Activated CD4-positive, alpha-beta T cell treated with anti-CD3 and anti-CD28 coated beads, Interleukin-2, amount 10 ng/mL, durations not matched to agents 7 days and 5 days (primary cell): ENCODE results near the gene C10orf71. TPM values are rescaled to one million over a fixed set of nuclear protein-coding genes. Genes with fewer than 3 reads are reported as not detected.

Experiments used
- CTCF ChIA-PET: fragments of 350-600 bp; sonication (Branson Sonifier 250); formaldehyde crosslinking; loops from one replicate; lab custom pipeline; 2021; ENCODE audit warnings: antibody characterized with exemption; lab: Charles Lee
- POLR2A ChIA-PET: fragments of 350-600 bp; sonication (Branson Sonifier 250); formaldehyde crosslinking; loops from one replicate; lab custom pipeline; 2021; ENCODE audit warnings: antibody characterized with exemption; lab: Charles Lee
- DNase-seq: peaks from one replicate; pipeline ENCODE4 v3.0.0-alpha.2; 2020
- H3K27ac Mint-ChIP-seq: one replicate; pipeline ENCODE4 v1.8.0; 2021; ENCODE audit warnings: mild to moderate bottlenecking, moderate library complexity, mixed read lengths
- H3K27me3 Mint-ChIP-seq: one replicate; pipeline ENCODE4 v1.8.0; 2021; ENCODE audit warnings: mixed read lengths
- H3K36me3 Mint-ChIP-seq: one replicate; pipeline ENCODE4 v1.8.0; 2021; ENCODE audit warnings: low read depth, mixed read lengths
- H3K4me1 Mint-ChIP-seq: one replicate; pipeline ENCODE4 v1.8.0; 2021; ENCODE audit warnings: mixed read lengths
- H3K4me3 Mint-ChIP-seq: one replicate; pipeline ENCODE4 v1.8.0; 2021; ENCODE audit warnings: mild to moderate bottlenecking, moderate library complexity, mixed read lengths
- H3K9me3 Mint-ChIP-seq: one replicate; pipeline ENCODE4 v1.8.0; 2021; ENCODE audit warnings: mixed read lengths
- total RNA-seq, 2 experiments: library from RNA; stranded (reverse); gene quantifications; one replicate each; pipeline ENCODE4 v1.2.3, GENCODE V29; 2021

Gene C10orf71
- total RNA-seq, 2 experiments from 2014 or later = not detected

- no peaks in the 10 kb centered on the region for H3K9me3 Mint-ChIP-seq
- peaks cover 3% of the 10 kb centered on the region for H3K4me1 Mint-ChIP-seq
- no peaks in the 10 kb centered on the region for H3K36me3 Mint-ChIP-seq
- peaks cover 3% of the 10 kb centered on the region for H3K27me3 Mint-ChIP-seq
- no peak for DNase-seq
- H3K27ac Mint-ChIP-seq = no peak overlapping the region
- no peak overlapping the region for H3K4me3 Mint-ChIP-seq
- CTCF ChIA-PET = no interaction called here
- POLR2A ChIA-PET = no interaction called here
Measured at GRCh38 chr10:49318755-49319154, 19.8 kb downstream of the C10orf71 start.

DNA sequence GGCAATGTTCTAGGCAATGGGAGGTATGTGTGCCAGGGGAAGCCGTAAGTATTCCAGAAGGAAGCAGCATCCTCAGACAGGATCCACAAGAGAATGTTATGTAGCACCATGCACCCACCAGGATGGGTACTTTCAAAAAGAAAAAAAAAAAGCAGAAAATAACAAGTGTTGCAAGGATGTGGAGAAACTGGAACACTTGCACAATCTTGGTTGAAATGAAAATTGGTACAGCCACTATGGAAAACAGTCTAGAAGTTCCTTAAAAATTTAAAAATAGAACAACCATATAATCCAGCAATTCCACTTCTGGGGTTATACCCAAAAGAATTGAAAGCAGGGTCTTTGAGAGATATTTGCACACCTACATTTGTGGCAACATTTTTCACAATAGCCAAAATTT, 20.2 kb downstream of the C10orf71 start:
- Mint-ChIP-seq H3K4me3 (no peak overlapping the region), H3K36me3 (no peaks in the 10 kb centered on the region), H3K27me3 (peaks cover 3% of the 10 kb centered on the region), H3K27ac (no peak overlapping the region), H3K9me3 (no peaks in the 10 kb centered on the region), H3K4me1 (peaks cover 3% of the 10 kb centered on the region)
- DNase-seq = no peak
- CTCF ChIA-PET = no interaction called here
- POLR2A ChIA-PET = no interaction called here

DNA sequence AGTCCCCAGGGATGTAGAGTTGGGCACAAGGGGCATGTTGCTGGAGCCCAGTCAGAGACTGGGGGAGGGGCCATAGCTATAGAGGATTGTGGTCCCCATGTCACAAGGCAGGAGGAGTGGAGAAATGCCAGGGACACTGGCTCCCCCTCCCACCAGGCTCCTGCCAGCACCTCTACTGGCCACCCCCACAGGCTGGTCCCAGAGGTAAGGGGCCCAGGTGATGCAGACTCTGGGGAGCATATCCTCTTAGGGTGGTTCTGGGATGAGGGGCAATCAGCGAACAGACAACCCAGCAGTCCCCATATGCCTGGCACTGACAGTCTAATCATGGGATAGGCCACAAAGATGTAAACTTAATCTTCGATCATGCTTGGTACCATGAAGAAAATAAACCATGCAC, 21.2 kb downstream of the C10orf71 start:
- Mint-ChIP-seq H3K9me3 (no peaks in the 10 kb centered on the region), H3K4me3 (no peak overlapping the region), H3K4me1 (peaks cover 3% of the 10 kb centered on the region), H3K27ac (no peak overlapping the region), H3K36me3 (no peaks in the 10 kb centered on the region), H3K27me3 (peaks cover 3% of the 10 kb centered on the region)
- ChIA-PET CTCF (no interaction called here), POLR2A (no interaction called here)
- no peak for DNase-seq

DNA sequence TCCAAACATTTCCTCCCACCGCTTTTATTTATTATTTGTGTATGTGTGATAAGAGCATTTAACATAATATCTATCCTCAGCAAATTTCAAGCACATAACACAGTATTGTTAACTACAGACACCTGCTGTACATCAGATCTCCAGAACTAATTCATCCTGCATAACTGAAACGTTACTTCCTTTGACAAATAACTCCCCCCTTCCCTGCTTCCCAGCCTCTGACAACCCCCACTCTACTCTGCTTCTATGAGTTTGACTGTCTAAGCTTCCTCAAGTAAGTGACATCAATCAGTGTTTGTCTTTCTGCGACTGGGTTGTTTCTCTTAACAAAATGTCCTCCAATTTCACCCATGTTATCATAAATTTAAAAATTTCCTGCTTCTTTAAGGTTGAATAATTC, 22.1 kb downstream of the C10orf71 start:
- Mint-ChIP-seq H3K27ac (no peak overlapping the region), H3K4me3 (no peak overlapping the region), H3K27me3 (peaks cover 3% of the 10 kb centered on the region), H3K36me3 (no peaks in the 10 kb centered on the region), H3K4me1 (peaks cover 3% of the 10 kb centered on the region), H3K9me3 (no peaks in the 10 kb centered on the region)
- CTCF ChIA-PET = no interaction called here
- no peak for DNase-seq
- POLR2A ChIA-PET = no interaction called here

DNA sequence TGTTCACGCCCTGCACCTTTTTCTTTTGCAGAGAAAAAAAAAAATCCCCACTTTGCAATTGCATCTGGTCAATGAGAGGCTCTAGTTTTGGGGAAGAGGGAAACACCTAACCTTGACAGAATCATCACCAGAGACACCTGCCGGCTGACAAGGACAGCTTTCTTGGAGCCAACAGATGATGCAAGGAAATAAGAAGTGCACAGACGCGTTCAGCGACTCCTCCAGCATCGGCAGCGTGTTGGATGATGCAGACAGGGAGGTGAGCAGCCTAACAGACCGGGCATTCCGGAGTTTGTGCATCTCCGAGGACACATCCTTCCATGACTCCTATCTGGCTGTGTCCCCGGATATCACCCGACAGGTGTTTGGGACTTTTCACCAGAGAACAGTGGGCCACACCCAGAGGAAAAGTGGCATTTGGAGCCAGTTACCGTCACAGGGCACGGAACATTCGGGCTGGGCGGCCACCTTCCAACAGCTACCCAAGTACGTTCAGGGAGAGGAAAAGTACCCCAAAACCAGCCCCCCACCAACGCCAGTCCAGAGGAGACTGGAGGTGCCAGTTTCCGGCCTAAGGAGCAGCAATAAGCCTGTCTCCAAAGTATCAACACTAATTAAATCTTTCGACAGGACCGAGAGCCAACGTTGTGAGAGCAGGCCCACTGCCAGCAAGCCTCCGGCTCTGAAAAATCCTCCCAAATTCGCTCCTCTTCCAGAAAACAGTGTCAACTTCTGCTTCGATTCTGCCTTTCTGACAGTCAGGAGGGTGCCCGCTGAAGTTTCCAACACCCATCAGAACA, 23.6 kb downstream of the C10orf71 start:
- no peaks in the 10 kb centered on the region for H3K36me3 Mint-ChIP-seq
- no peak for DNase-seq
- H3K27me3 Mint-ChIP-seq = peaks cover 3% of the 10 kb centered on the region
- POLR2A ChIA-PET = no interaction called here
- H3K27ac Mint-ChIP-seq = no peak overlapping the region
- H3K4me1 Mint-ChIP-seq = peaks cover 3% of the 10 kb centered on the region
- no peaks in the 10 kb centered on the region for H3K9me3 Mint-ChIP-seq
- no peak overlapping the region for H3K4me3 Mint-ChIP-seq
- CTCF ChIA-PET = no interaction called here

DNA sequence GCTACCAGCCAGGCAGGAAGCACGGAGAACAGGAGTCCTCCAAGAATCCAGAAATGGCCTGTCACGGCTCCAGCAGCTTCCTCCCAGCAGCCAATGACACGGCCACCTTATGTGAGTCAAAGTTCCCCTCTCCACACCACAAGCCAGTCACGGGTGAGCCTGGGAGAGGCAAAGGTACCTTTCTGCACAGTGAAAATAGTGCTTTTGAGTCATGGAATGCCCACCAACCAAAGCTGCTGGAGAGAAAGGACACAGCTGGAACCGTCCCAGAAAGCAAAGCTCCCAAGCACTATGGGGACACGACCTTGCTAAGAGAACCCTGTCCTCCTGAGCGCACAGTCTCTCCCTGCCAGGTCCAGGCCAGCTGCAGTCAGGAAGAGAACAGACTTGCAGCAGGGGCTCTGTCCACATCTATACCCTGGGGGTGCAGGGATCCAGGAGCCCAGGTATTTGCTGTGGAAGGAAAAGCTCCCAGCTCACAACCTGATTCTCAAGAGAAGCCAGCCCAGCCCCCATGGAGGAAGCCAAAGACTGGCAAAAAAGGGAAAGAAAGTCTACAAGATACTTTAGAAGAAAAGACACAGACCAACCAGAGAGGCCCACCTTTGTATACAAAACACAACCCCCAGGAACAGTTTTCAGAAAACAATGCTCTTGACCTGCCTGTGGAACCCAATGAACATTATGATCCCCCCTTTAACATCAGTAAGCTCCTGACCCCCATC, 24.4 kb downstream of the C10orf71 start:
- ChIA-PET POLR2A (no interaction called here), CTCF (no interaction called here)
- peaks cover 3% of the 10 kb centered on the region for H3K4me1 Mint-ChIP-seq
- H3K27me3 Mint-ChIP-seq = peaks cover 3% of the 10 kb centered on the region
- H3K4me3 Mint-ChIP-seq = no peak overlapping the region
- no peaks in the 10 kb centered on the region for H3K9me3 Mint-ChIP-seq
- H3K27ac Mint-ChIP-seq = no peak overlapping the region
- H3K36me3 Mint-ChIP-seq = no peaks in the 10 kb centered on the region
- DNase-seq = no peak

DNA sequence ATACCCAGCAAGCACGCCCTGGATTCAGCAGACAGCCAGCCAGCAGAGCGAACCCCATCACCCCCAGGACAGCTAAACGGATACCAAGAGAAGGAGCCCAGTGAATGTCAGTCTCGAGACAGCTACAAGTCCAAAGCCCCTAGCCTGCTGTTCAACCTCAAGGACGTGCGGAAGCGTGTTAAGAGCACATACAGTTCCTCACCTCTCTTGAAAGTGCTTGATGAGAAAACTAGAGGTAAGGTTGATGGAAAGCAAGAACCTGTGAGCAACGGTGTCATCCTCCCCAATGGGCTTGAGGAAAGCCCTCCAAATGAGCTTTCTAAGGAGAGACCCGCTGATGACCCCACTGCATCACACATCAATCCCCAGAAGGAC, 24.9 kb downstream of the C10orf71 start:
- no peak overlapping the region for H3K27ac Mint-ChIP-seq
- POLR2A ChIA-PET = interaction anchor here (0.6 kb wide), 1 partner anchor 391 kb away, joined by 3 read pairs; no protein-coding TSS in a partner anchor
- H3K9me3 Mint-ChIP-seq = no peaks in the 10 kb centered on the region
- peaks cover 3% of the 10 kb centered on the region for H3K4me1 Mint-ChIP-seq
- DNase-seq = no peak
- no peak overlapping the region for H3K4me3 Mint-ChIP-seq
- no peaks in the 10 kb centered on the region for H3K36me3 Mint-ChIP-seq
- CTCF ChIA-PET = no interaction called here
- peaks cover 3% of the 10 kb centered on the region for H3K27me3 Mint-ChIP-seq

GRCh38 chr10:49324711-49325110, 25.7 kb downstream of the C10orf71 start:
- Mint-ChIP-seq H3K4me3 (no peak overlapping the region), H3K9me3 (no peaks in the 10 kb centered on the region), H3K4me1 (peaks cover 1% of the 10 kb centered on the region), H3K27me3 (peaks cover 3% of the 10 kb centered on the region), H3K27ac (no peak overlapping the region), H3K36me3 (no peaks in the 10 kb centered on the region)
- no peak for DNase-seq
- CTCF ChIA-PET = no interaction called here
- POLR2A ChIA-PET = no interaction called here

DNA sequence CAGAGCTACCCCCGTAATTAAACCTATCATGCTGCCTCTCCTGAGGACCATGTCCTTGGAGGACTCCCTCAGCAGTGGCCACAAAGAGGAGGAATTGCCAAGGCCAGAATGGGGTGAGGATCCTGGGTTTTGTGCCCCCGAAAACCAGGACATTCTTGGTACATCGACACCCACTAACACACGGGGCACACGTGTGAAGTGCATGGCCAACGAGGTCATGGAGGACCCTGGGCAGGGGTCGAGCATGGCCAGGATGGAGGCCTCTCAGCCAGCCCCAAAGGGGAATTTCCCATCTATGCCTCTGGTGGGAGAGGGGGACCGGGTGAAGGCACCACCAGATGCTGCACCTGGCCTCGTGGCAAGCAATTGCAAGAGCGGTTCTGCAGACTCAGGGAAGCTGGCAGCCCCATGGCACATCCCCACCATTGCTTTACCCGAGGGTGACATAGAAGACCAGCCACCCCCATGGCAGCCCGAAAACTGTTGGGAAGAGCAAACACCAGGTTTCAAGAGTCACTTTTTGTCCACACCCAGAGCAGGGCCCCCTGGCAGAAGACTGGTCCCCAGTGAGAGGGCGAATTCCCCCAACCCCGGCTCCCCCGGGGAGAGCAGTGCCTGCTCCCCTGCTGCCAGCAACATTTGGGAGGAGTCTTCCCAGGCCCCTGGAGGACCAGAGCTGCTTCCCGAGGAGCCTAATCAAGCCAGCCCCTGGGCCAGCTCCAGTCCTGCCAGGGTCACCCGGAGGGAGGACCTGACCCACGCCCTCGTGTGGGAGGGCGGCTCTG, 26.4 kb downstream of the C10orf71 start:
- Mint-ChIP-seq H3K4me3 (no peak overlapping the region), H3K36me3 (no peaks in the 10 kb centered on the region), H3K4me1 (no peaks in the 10 kb centered on the region), H3K27me3 (peaks cover 3% of the 10 kb centered on the region), H3K27ac (no peak overlapping the region), H3K9me3 (no peaks in the 10 kb centered on the region)
- CTCF ChIA-PET = no interaction called here
- no peak for DNase-seq
- POLR2A ChIA-PET = no interaction called here

- H3K27me3 Mint-ChIP-seq = no peaks in the 10 kb centered on the region
- no peaks in the 10 kb centered on the region for H3K36me3 Mint-ChIP-seq
- no peak overlapping the region for H3K27ac Mint-ChIP-seq
- H3K9me3 Mint-ChIP-seq = no peaks in the 10 kb centered on the region
- no peak for DNase-seq
- ChIA-PET POLR2A (no interaction called here), CTCF (no interaction called here)
- no peaks in the 10 kb centered on the region for H3K4me1 Mint-ChIP-seq
- H3K4me3 Mint-ChIP-seq = no peak overlapping the region
Measured at GRCh38 chr10:49325916-49326783, 27.2 kb downstream of the C10orf71 start.

GRCh38 chr10:49327036-49327813, 28.3 kb downstream of the C10orf71 start:
- H3K4me3 Mint-ChIP-seq = no peak overlapping the region
- no peak for DNase-seq
- ChIA-PET POLR2A (no interaction called here), CTCF (no interaction called here)
- no peaks in the 10 kb centered on the region for H3K27me3 Mint-ChIP-seq
- no peaks in the 10 kb centered on the region for H3K4me1 Mint-ChIP-seq
- H3K36me3 Mint-ChIP-seq = no peaks in the 10 kb centered on the region
- H3K9me3 Mint-ChIP-seq = no peaks in the 10 kb centered on the region
- no peak overlapping the region for H3K27ac Mint-ChIP-seq
